Mononuclear cell (primary cell): Measurements from ENCODE around the gene NELL1. TPM values are rescaled to one million over a fixed set of nuclear protein-coding genes. Genes with fewer than 3 reads are reported as not detected.

Experiments
- total RNA-seq: library from RNA; depleted of rRNA; stranded (reverse); fragments of >200 nt; gene quantifications from one replicate; pipeline ENCODE4 v1.2.3, GENCODE V29; 2012

Gene NELL1
- total RNA-seq, 1 donor = not detected

Other genes starting within 250 kb of the NELL1 start
- not detected for gene SLC6A5, start 70.0 kb upstream of the NELL1 start, total RNA-seq